ENCODE results near the gene NR2F1-AS1. TPM values are rescaled to one million over a fixed set of nuclear protein-coding genes. Genes with fewer than 3 reads are reported as not detected.

Gene NR2F1-AS1
- total RNA-seq, 1 experiment from 2014 or later: 27.0 TPM

DNA sequence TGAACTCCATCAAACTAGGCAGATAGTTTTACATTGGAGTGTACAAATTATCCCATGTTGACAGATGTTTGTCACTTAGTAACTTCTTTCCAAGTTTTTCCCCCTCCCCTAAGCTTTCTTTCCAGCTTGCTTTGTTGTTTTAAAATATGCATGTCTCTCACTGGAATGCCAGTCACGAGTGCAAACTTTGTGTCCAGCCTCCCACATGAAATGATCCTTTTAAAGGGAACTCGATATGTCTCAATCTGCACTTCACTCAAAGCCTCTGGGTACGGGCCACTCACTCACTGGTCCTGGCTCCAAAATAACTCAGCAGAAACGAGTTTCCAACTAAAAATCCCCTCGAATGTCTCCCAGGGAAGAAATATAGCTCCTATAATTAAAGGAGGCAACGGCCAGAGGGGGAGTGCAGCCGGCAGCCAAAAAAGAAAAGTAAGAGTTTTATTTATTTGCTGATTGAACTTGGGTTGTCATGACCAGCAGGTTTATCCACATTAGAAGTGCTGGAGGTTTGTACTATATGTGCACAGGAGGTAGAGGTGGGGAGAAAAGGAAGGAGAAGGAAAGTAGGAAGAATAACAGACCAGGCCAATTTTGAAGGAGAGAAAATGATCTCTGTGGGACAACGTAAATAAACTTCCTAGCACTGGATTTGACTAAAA, 19.5 kb upstream of the NR2F1-AS1 start:
- ChIA-PET CTCF (no interaction called here), POLR2A (no interaction called here)
- no peak for TF ChIP-seq POLR2AphosphoS5 (IDR thresholded peaks at IDR 0.05; ENCODE audit: low read depth, low read length)
- no peak for TF ChIP-seq TCF7L2 (IDR thresholded peaks at IDR 0.05; ENCODE audit: low read depth, low read length)
- TF ChIP-seq SIN3A (IDR thresholded peaks at IDR 0.05; ENCODE audit: borderline replicate concordance, insufficient read depth, low read depth, low read length): no peak
- TF ChIP-seq REST (IDR thresholded peaks at IDR 0.05; ENCODE audit: insufficient read depth in 1 of 2, low read depth in 2 of 2, low read length in 1 of 2): no peak
- no peak for TF ChIP-seq CTCF (IDR thresholded peaks at IDR 0.05)
- DNase-seq (ENCODE audit: low read depth, low spot score) (no peak), ATAC-seq (no peak)
- Histone ChIP-seq H3K27ac (ENCODE audit: low read length) (no peak overlapping the region), H3K4me3 (ENCODE audit: low read depth in 2 of 2, low read length in 2 of 2) (no peak overlapping the region), H3K9me3 (ENCODE audit: control insufficient read depth, insufficient read depth, low read depth, low read length) (no peaks in the 10 kb centered on the region), H3K27me3 (ENCODE audit: control insufficient read depth, insufficient read depth, low read length) (no peaks in the 10 kb centered on the region), H3K36me3 (ENCODE audit: control insufficient read depth, insufficient read depth, low read length) (no peaks in the 10 kb centered on the region), H3K4me1 (ENCODE audit: control insufficient read depth, insufficient read depth, low read length) (peaks cover 6% of the 10 kb centered on the region; the same call in 1 of the 2 replicates)
- BruUV-seq (replicated peaks): no TSS peak
- in situ Hi-C loops (cut with HindIII; ENCODE audit: low pct_unique_long_range_greater_than_20kb, low sequenced_read_pairs) (loop anchor here (25.0 kb wide), 1 partner anchor 212 kb away; no protein-coding TSS in a partner anchor), intact Hi-C loops (cut with micrococcal nuclease; ENCODE audit: unreplicated experiment) (no loop called here)

- no peak overlapping the region for H3K4me3 ChIP-seq (ENCODE audit: low read depth in 2 of 2, low read length in 2 of 2)
- H3K9me3 ChIP-seq (ENCODE audit: control insufficient read depth, insufficient read depth, low read depth, low read length): no peaks in the 10 kb centered on the region
- in situ Hi-C loops (cut with HindIII; ENCODE audit: low pct_unique_long_range_greater_than_20kb, low sequenced_read_pairs): loop anchor here (25.0 kb wide), 1 partner anchor 213 kb away; no protein-coding TSS in a partner anchor
- intact Hi-C loops (cut with micrococcal nuclease; ENCODE audit: unreplicated experiment): no loop called here
- no TSS peak for BruUV-seq (replicated peaks)
- ChIA-PET POLR2A (no interaction called here), CTCF (no interaction called here)
- H3K27me3 ChIP-seq (ENCODE audit: control insufficient read depth, insufficient read depth, low read length): no peaks in the 10 kb centered on the region
- peaks cover 6% of the 10 kb centered on the region; the same call in 1 of the 2 replicates for H3K4me1 ChIP-seq (ENCODE audit: control insufficient read depth, insufficient read depth, low read length)
- DNase-seq (ENCODE audit: low read depth, low spot score): no peak
- ATAC-seq: no peak; the same call in 1 of the 2 replicates
- no peak overlapping the region for H3K27ac ChIP-seq (ENCODE audit: low read length)
- H3K36me3 ChIP-seq (ENCODE audit: control insufficient read depth, insufficient read depth, low read length): no peaks in the 10 kb centered on the region
- TF ChIP-seq TCF7L2 (IDR thresholded peaks at IDR 0.05; ENCODE audit: low read depth, low read length): no peak
- no peak for TF ChIP-seq SIN3A (IDR thresholded peaks at IDR 0.05; ENCODE audit: borderline replicate concordance, insufficient read depth, low read depth, low read length)
- no peak for TF ChIP-seq POLR2AphosphoS5 (IDR thresholded peaks at IDR 0.05; ENCODE audit: low read depth, low read length)
- TF ChIP-seq CTCF (IDR thresholded peaks at IDR 0.05): no peak
- no peak for TF ChIP-seq REST (IDR thresholded peaks at IDR 0.05; ENCODE audit: insufficient read depth in 1 of 2, low read depth in 2 of 2, low read length in 1 of 2)
Observed at GRCh38 chr5:93599399-93600120, 18.5 kb upstream of the NR2F1-AS1 start.

All from Panc1 (cell line).